Measurements from ENCODE around the gene PLK5. TPM values are rescaled to one million over a fixed set of nuclear protein-coding genes. Genes with fewer than 3 reads are reported as not detected.

The PLK5 gene
- total RNA-seq, 2 donors from 2014 or later: not detected

- peaks cover 0 to 15% of the 10 kb centered on the region in 2 donors for H3K36me3 Mint-ChIP-seq (ENCODE audit: insufficient read depth in 2 of 2)
- no peaks in the 10 kb centered on the region for H3K4me1 Mint-ChIP-seq (ENCODE audit: low read depth)
- no peak overlapping the region for H3K4me3 Mint-ChIP-seq
- no peak overlapping the region for H3K27ac Mint-ChIP-seq
- ATAC-seq (replicated peaks in 1 of 2) (no peak), DNase-seq (no peak)
- H3K27me3 Mint-ChIP-seq (ENCODE audit: low read depth): no peaks in the 10 kb centered on the region
- H3K9me3 Mint-ChIP-seq: no peaks in the 10 kb centered on the region
Observed at GRCh38 chr19:1579222-1579621, 55.3 kb downstream of the PLK5 start.

GRCh38 chr19:1580382-1580781 is 56.5 kb downstream of the PLK5 start:
- no peaks in the 10 kb centered on the region for H3K4me1 Mint-ChIP-seq (ENCODE audit: low read depth)
- ATAC-seq (replicated peaks in 1 of 2) (no peak), DNase-seq (no peak)
- H3K27ac Mint-ChIP-seq: no peak overlapping the region
- peaks cover 3 to 21% of the 10 kb centered on the region in 2 donors for H3K36me3 Mint-ChIP-seq (ENCODE audit: insufficient read depth in 2 of 2)
- H3K27me3 Mint-ChIP-seq (ENCODE audit: low read depth): no peaks in the 10 kb centered on the region
- H3K4me3 Mint-ChIP-seq: no peak overlapping the region
- H3K9me3 Mint-ChIP-seq: no peaks in the 10 kb centered on the region

DNA sequence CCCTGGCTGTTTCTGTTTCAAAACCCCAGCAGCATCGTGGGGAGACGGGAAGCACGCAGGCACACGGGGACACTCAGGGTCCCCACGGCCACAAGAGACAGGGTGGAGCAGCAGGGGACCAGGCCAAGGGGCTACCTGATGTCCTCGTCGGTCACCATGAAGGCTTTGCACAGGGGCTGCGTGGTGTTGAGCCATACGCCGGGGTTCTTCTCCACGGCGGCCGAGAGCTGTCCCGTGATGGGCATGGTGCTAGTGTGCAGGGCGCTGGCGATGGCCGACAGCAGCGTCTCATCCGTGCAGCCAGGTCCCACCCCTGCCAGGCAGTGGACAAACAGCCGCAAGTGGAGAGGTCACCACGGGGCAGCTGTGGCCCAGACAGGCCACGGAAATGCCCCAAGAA is 57.1 kb downstream of the PLK5 start:
- H3K27me3 Mint-ChIP-seq (ENCODE audit: low read depth): no peaks in the 10 kb centered on the region
- ATAC-seq (replicated peaks in 1 of 2) (no peak), DNase-seq (no peak)
- no peaks in the 10 kb centered on the region for H3K9me3 Mint-ChIP-seq
- no peak overlapping the region for H3K27ac Mint-ChIP-seq
- H3K4me1 Mint-ChIP-seq (ENCODE audit: low read depth): no peaks in the 10 kb centered on the region
- no peak overlapping the region for H3K4me3 Mint-ChIP-seq
- peaks cover 3 to 19% of the 10 kb centered on the region in 2 donors for H3K36me3 Mint-ChIP-seq (ENCODE audit: insufficient read depth in 2 of 2)

DNA sequence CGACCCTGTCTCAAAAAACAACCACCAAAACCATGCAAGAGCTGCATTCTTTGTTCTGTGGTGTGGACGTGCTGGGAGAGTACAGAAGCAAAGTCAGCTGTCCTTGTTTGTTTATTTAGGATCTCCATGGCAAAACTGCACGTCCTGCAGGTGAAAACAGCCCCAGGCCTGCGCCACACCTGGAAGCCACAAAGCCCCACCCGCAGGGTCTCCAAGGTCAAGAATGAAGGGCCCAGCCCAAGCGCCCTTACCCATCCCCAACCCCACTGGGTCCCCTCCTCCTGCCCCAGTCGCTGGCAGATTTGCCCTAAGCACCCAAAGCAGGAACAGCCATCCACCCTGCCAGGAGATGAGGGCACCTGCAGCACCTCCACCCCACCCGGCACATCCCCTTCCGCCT is 58.3 kb downstream of the PLK5 start:
- no peak overlapping the region for H3K4me3 Mint-ChIP-seq
- peaks cover under 1% of the 10 kb centered on the region for H3K4me1 Mint-ChIP-seq (ENCODE audit: low read depth)
- DNase-seq: no peak
- no peak for ATAC-seq (replicated peaks in 1 of 2)
- H3K27me3 Mint-ChIP-seq (ENCODE audit: low read depth): no peaks in the 10 kb centered on the region
- H3K9me3 Mint-ChIP-seq: no peaks in the 10 kb centered on the region
- no peak overlapping the region for H3K27ac Mint-ChIP-seq
- H3K36me3 Mint-ChIP-seq (ENCODE audit: insufficient read depth in 2 of 2): peaks cover 3 to 18% of the 10 kb centered on the region in 2 donors

GRCh38 chr19:1584500-1585242 is 60.8 kb downstream of the PLK5 start:
- no peak overlapping the region for H3K27ac Mint-ChIP-seq
- H3K27me3 Mint-ChIP-seq (ENCODE audit: low read depth): no peaks in the 10 kb centered on the region
- peaks cover 13% of the 10 kb centered on the region for H3K4me1 Mint-ChIP-seq (ENCODE audit: low read depth)
- DNase-seq: no peak
- no peaks in the 10 kb centered on the region for H3K9me3 Mint-ChIP-seq
- H3K36me3 Mint-ChIP-seq (ENCODE audit: insufficient read depth in 2 of 2): peaks cover 3 to 13% of the 10 kb centered on the region in 2 donors
- ATAC-seq (replicated peaks in 1 of 2): no peak
- no peak overlapping the region for H3K4me3 Mint-ChIP-seq

DNA sequence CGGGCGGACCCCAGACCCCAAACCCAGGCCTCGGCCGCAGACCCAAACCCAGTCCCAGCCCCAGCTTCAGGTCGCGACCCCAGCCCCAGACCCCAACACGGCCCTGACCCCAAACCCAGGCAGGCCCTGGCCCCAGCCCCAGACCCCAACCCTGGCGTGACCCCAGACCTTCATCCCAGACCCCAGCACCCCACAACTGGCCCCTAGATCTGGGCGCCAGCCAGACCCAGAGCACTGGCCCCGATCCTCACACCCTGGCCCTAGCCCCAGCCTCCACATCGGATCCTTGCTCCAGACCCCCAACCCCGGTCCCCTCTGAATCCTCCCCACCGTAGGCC is 61.3 kb downstream of the PLK5 start:
- H3K27ac Mint-ChIP-seq: no peak overlapping the region

More for the DNA sequence above, 61.3 kb downstream of the PLK5 start:
- H3K27me3 Mint-ChIP-seq (ENCODE audit: low read depth): no peaks in the 10 kb centered on the region
- no peak for ATAC-seq (replicated peaks in 1 of 2)
- H3K4me3 Mint-ChIP-seq: no peak overlapping the region
- H3K36me3 Mint-ChIP-seq (ENCODE audit: insufficient read depth in 2 of 2): peaks cover 3 to 8% of the 10 kb centered on the region in 2 donors
- H3K4me1 Mint-ChIP-seq (ENCODE audit: low read depth): peaks cover 18% of the 10 kb centered on the region
- H3K9me3 Mint-ChIP-seq: no peaks in the 10 kb centered on the region
- no peak for DNase-seq

Other genes with a start within 250 kb of the PLK5 start
- gene FAM174C, start 248.5 kb upstream of the PLK5 start, total RNA-seq: 10 to 100 TPM; 59.8 to 69.1 TPM
- not detected for gene EFNA2, start 238.2 kb upstream of the PLK5 start, total RNA-seq
- gene NDUFS7, start 140.2 kb upstream of the PLK5 start, total RNA-seq: 100 to 1,000 TPM in 1 of 2 donors, 10 to 100 TPM in 1; 96.5 to 107 TPM
- 10 to 100 TPM; 13.6 to 17.7 TPM for gene GAMT, start 122.5 kb upstream of the PLK5 start, total RNA-seq
- gene DAZAP1, start 116.5 kb upstream of the PLK5 start, total RNA-seq: 100 to 1,000 TPM; 219 to 252 TPM
- 1,000 to 10,000 TPM; 1,293 to 1,490 TPM for gene RPS15, start 85.7 kb upstream of the PLK5 start, total RNA-seq
- under 1 TPM; 0.02 to 0.14 TPM for gene APC2, start 74.0 kb upstream of the PLK5 start, total RNA-seq
- gene C19orf25, start 44.9 kb upstream of the PLK5 start, total RNA-seq: 10 to 100 TPM; 28.1 to 31.7 TPM
- 10 to 100 TPM; 13.3 to 16.6 TPM for gene PCSK4, start 33.7 kb upstream of the PLK5 start, total RNA-seq
- gene REEP6, start 32.9 kb upstream of the PLK5 start, total RNA-seq: 1 to 10 TPM; 1.7 to 3.8 TPM
- gene ADAMTSL5, start 11.1 kb upstream of the PLK5 start, total RNA-seq: 1 to 10 TPM; 4.3 to 5.5 TPM
- 1 to 10 TPM; 6.4 to 6.8 TPM for gene MEX3D, start 44.2 kb downstream of the PLK5 start, total RNA-seq
- 10 to 100 TPM; 71.2 to 77.9 TPM for gene MBD3, start 68.8 kb downstream of the PLK5 start, total RNA-seq
- 100 to 1,000 TPM; 103 to 113 TPM for gene UQCR11, start 81.4 kb downstream of the PLK5 start, total RNA-seq
- gene TCF3, start 128.5 kb downstream of the PLK5 start, total RNA-seq: 100 to 1,000 TPM; 112 to 126 TPM
- not detected for gene ONECUT3, start 229.4 kb downstream of the PLK5 start, total RNA-seq

Measured in activated T-cell treated with anti-CD3 and anti-CD28 coated beads, Interleukin-2, amount 50 U/mL, for 72 hours (primary cell).